ENCODE measurements around the gene ZSWIM6. TPM values are rescaled to one million over a fixed set of nuclear protein-coding genes. Genes with fewer than 3 reads are reported as not detected.

The ZSWIM6 gene
- total and polyA plus RNA-seq, 4 donors, result 5.9 to 21.6 (median 13.3) TPM

DNA sequence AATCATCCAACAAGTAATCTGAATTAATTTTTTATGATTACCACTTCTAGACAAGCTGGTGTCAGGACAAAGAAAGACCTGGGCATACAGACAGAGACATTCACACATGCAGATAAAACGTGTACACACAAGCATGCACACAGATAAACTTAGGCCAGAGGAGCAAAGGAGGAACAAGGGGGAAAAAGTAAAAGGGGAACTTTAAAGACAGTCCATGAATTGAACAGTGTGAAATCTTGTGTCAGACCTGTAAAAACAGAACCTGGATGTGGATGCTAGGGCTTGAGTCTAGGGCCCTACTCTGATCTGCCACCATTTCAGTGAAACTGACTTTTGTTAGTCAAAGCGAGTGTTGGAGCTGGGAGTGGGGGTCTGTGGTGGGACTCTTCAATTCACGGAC, 11.2 kb upstream of the ZSWIM6 start:
- Histone ChIP-seq H3K36me3 (ENCODE audit: control insufficient read depth in 4 of 4, insufficient read depth in 4 of 4, low read length in 4 of 4) (no peaks in the 10 kb centered on the region), H3K9me3 (ENCODE audit: control insufficient read depth in 4 of 4, insufficient read depth in 3 of 4, low read length in 3 of 4) (no peaks in the 10 kb centered on the region), H3K27me3 (ENCODE audit: control insufficient read depth in 3 of 3, insufficient read depth in 3 of 3, low read length in 2 of 3) (no peaks in the 10 kb centered on the region), H3K27ac (ENCODE audit: low read depth in 1 of 2, low read length in 1 of 2) (no peak overlapping the region), H3K4me1 (ENCODE audit: control insufficient read depth in 5 of 5, insufficient read depth in 5 of 5, low read length in 5 of 5) (peaks cover 4 to 38% (median 13%) of the 10 kb centered on the region in 5 donors), H3K9ac (ENCODE audit: insufficient read depth in 1 of 2, low read length in 2 of 2) (no peak overlapping the region), H3K4me3 (no peak overlapping the region)
- DNase-seq (no peak), ATAC-seq (ENCODE audit: insufficient read depth, low FRiP score) (no peak)
- TF ChIP-seq, protein P1, sequence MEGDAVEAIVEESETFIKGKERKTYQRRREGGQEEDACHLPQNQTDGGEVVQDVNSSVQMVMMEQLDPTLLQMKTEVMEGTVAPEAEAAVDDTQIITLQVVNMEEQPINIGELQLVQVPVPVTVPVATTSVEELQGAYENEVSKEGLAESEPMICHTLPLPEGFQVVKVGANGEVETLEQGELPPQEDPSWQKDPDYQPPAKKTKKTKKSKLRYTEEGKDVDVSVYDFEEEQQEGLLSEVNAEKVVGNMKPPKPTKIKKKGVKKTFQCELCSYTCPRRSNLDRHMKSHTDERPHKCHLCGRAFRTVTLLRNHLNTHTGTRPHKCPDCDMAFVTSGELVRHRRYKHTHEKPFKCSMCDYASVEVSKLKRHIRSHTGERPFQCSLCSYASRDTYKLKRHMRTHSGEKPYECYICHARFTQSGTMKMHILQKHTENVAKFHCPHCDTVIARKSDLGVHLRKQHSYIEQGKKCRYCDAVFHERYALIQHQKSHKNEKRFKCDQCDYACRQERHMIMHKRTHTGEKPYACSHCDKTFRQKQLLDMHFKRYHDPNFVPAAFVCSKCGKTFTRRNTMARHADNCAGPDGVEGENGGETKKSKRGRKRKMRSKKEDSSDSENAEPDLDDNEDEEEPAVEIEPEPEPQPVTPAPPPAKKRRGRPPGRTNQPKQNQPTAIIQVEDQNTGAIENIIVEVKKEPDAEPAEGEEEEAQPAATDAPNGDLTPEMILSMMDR (IDR thresholded peaks at IDR 0.05; ENCODE audit: control extremely low read depth, extremely low read depth), result no peak
- WGBS, 2 donors, result 68 to 89% methylated on average over 3 of the region's 3 CpGs

DNA sequence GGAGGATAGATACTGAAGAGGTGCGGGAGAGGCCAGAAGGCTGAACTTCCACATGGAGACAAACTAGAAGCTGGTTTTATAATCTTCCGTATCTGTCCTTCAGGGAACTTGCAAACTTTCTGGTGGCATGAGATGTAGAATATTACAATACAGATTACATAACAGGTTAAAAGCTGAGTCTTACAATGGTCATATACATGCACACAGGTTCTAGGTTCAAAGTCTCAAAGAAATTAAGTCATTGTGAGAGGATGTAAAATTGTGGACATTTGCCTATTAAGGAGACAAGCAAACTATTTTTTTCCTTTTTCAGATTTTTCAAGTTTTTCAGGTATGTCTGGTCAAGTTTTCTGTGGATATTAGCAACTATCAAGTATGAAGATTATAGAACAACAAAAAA, 10.4 kb upstream of the ZSWIM6 start:
- WGBS, 2 donors, result 92 to 93% methylated on average over 2 of the region's 2 CpGs
- no peak for DNase-seq
- no peak for ATAC-seq (ENCODE audit: insufficient read depth, low FRiP score)

DNA sequence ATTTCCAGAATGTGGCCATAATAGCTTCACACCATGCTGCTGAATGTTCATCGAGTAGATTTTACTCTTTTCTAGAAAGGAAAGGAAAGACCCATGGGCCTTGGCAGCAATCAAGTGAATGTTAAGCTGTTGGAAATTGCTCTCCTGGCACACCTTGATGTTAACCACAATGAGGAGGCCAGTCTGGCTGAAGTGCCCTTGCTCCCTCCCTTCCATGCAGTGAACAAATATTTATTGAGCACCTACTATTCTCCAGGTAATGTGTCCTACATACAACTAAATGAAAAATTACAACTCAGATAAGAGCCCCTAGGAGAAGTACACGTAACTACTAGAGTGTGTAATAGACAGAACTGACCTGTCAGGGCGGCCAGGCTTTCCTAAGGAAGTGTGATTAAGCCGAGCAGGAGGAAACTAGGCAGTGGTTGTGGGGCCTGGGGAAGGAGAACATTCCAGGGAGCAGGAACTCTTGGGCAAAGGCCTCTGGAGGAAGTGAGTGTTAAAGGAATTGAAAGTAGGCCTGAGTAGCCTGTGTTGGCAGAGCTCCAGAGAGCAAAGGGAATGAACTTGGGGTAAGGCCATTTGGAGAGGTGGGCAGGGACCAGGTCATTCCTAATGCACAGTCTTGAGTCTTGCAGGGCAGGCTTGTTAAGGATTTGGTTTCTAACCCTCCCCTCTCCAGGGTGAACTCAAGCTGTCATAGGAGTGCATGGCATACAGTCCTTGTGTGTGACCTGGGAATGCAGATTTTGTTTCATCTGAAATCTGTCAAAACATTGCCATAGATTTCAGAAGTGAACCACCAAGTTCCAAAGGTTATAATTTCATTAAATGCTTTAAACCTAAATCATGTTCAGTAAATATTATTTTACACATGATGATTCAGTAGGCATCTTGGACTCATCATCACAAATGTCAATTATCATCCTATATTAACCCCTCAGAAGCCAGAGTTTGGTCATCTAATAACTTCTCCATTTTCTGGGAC, 9.0 kb upstream of the ZSWIM6 start:
- DNase-seq, result peak in 1 of 3 donors; percentile 54
- ATAC-seq (ENCODE audit: insufficient read depth, low FRiP score), result peak; percentile 75
- Histone ChIP-seq H3K9me3 (ENCODE audit: control insufficient read depth in 4 of 4, insufficient read depth in 3 of 4, low read length in 3 of 4) (no peaks in the 10 kb centered on the region), H3K27ac (ENCODE audit: low read depth in 1 of 2, low read length in 1 of 2) (peak overlapping the region in 1 of 2 donors; percentile 37), H3K9ac (ENCODE audit: insufficient read depth in 1 of 2, low read length in 2 of 2) (no peak overlapping the region), H3K4me3 (no peak overlapping the region), H3K36me3 (ENCODE audit: control insufficient read depth in 4 of 4, insufficient read depth in 4 of 4, low read length in 4 of 4) (no peaks in the 10 kb centered on the region), H3K4me1 (ENCODE audit: control insufficient read depth in 5 of 5, insufficient read depth in 5 of 5, low read length in 5 of 5) (peaks cover 4 to 44% (median 13%) of the 10 kb centered on the region in 5 donors), H3K27me3 (ENCODE audit: control insufficient read depth in 3 of 3, insufficient read depth in 3 of 3, low read length in 2 of 3) (no peaks in the 10 kb centered on the region)
- 39 to 45% methylated on average over 4 of the region's 4 CpGs for WGBS, 2 donors
- TF ChIP-seq, protein P1 (IDR thresholded peaks at IDR 0.05; ENCODE audit: control extremely low read depth, extremely low read depth), result no peak

More for the DNA sequence above, 10.4 kb upstream of the ZSWIM6 start:
- Histone ChIP-seq H3K36me3 (ENCODE audit: control insufficient read depth in 4 of 4, insufficient read depth in 4 of 4, low read length in 4 of 4) (no peaks in the 10 kb centered on the region), H3K27ac (ENCODE audit: low read depth in 1 of 2, low read length in 1 of 2) (no peak overlapping the region), H3K4me1 (ENCODE audit: control insufficient read depth in 5 of 5, insufficient read depth in 5 of 5, low read length in 5 of 5) (peaks cover 4 to 38% (median 13%) of the 10 kb centered on the region in 5 donors), H3K9me3 (ENCODE audit: control insufficient read depth in 4 of 4, insufficient read depth in 3 of 4, low read length in 3 of 4) (no peaks in the 10 kb centered on the region), H3K4me3 (no peak overlapping the region), H3K27me3 (ENCODE audit: control insufficient read depth in 3 of 3, insufficient read depth in 3 of 3, low read length in 2 of 3) (no peaks in the 10 kb centered on the region), H3K9ac (ENCODE audit: insufficient read depth in 1 of 2, low read length in 2 of 2) (no peak overlapping the region)
- TF ChIP-seq, protein P1 (IDR thresholded peaks at IDR 0.05; ENCODE audit: control extremely low read depth, extremely low read depth), result no peak

All from lung (tissue), 12 donors.